ENCODE data around the gene DEPDC1. TPM values are rescaled to one million over a fixed set of nuclear protein-coding genes. Genes with fewer than 3 reads are reported as not detected.

Gene DEPDC1
- total RNA-seq, 1 donor from 2014 or later, result 19.9 TPM

GRCh38 chr1:68460935-68461334 is 35.9 kb downstream of the DEPDC1 start:
- Mint-ChIP-seq H3K36me3 (ENCODE audit: low read depth) (no peaks in the 10 kb centered on the region), H3K27ac (no peak overlapping the region), H3K9me3 (no peaks in the 10 kb centered on the region), H3K4me1 (ENCODE audit: low read depth) (no peaks in the 10 kb centered on the region), H3K27me3 (ENCODE audit: low read depth) (peaks cover 4% of the 10 kb centered on the region), H3K4me3 (ENCODE audit: low read depth) (no peak overlapping the region)
- DNase-seq (ENCODE audit: low spot score), result no peak
- intact Hi-C loops (cut with micrococcal nuclease), result no loop called here

- no peaks in the 10 kb centered on the region for H3K4me1 Mint-ChIP-seq (ENCODE audit: low read depth)
- H3K4me3 Mint-ChIP-seq (ENCODE audit: low read depth), result no peak overlapping the region
- H3K27ac Mint-ChIP-seq, result no peak overlapping the region
- H3K36me3 Mint-ChIP-seq (ENCODE audit: low read depth), result no peaks in the 10 kb centered on the region
- intact Hi-C loops (cut with micrococcal nuclease), result no loop called here
- DNase-seq (ENCODE audit: low spot score), result no peak
- H3K9me3 Mint-ChIP-seq, result no peaks in the 10 kb centered on the region
- H3K27me3 Mint-ChIP-seq (ENCODE audit: low read depth), result peaks cover 4% of the 10 kb centered on the region
Measured at GRCh38 chr1:68459796-68460195, 37.1 kb downstream of the DEPDC1 start.

DNA sequence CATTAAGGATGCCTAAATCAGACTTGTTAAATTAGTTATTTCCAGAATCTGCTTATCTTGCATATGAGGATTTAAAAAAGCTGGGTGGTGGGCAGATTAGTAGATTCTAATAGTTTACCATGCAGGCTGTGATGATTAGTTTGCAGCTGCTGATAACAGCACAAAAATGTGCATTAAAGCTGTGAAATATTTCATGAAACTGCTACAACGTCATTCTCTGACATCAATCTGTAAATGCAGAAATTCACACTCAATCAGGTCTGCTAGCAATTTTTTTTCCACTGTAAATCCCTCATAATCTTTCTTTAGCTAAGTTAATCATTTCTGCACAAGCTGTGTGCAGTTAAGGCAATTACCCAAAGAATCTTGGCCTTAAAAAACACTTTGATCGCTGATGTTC is 37.8 kb downstream of the DEPDC1 start:
- intact Hi-C loops (cut with micrococcal nuclease), result no loop called here
- H3K27ac Mint-ChIP-seq, result no peak overlapping the region
- peaks cover 2% of the 10 kb centered on the region for H3K27me3 Mint-ChIP-seq (ENCODE audit: low read depth)
- no peaks in the 10 kb centered on the region for H3K36me3 Mint-ChIP-seq (ENCODE audit: low read depth)
- H3K4me1 Mint-ChIP-seq (ENCODE audit: low read depth), result no peaks in the 10 kb centered on the region
- no peak for DNase-seq (ENCODE audit: low spot score)
- no peak overlapping the region for H3K4me3 Mint-ChIP-seq (ENCODE audit: low read depth)
- no peaks in the 10 kb centered on the region for H3K9me3 Mint-ChIP-seq

GRCh38 chr1:68456202-68456601 is 40.7 kb downstream of the DEPDC1 start:
- intact Hi-C loops (cut with micrococcal nuclease), result no loop called here
- Mint-ChIP-seq H3K9me3 (no peaks in the 10 kb centered on the region), H3K27ac (no peak overlapping the region), H3K27me3 (ENCODE audit: low read depth) (peaks cover 3% of the 10 kb centered on the region), H3K36me3 (ENCODE audit: low read depth) (no peaks in the 10 kb centered on the region), H3K4me3 (ENCODE audit: low read depth) (no peak overlapping the region), H3K4me1 (ENCODE audit: low read depth) (no peaks in the 10 kb centered on the region)
- no peak for DNase-seq (ENCODE audit: low spot score)

DNA sequence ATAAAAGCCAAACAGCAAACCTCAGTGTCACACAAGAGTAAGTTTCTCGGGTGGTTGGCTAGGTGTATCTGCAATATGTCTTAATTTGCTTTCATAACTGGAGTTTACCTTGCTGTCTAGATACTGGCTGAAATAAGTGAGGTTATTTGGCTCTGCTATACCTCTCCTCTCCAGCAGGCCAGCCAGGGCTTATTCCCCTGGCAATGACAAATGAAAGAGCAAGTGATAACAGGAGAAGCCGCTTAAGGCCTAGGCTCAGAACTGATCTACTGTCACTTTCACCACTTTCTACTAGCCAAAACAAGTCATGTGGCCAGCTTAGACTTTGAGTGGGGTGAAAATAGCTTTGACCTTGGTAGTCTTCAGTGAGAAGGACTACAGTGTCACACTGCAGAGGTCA is 42.3 kb downstream of the DEPDC1 start:
- H3K4me3 Mint-ChIP-seq (ENCODE audit: low read depth), result no peak overlapping the region
- no peak overlapping the region for H3K27ac Mint-ChIP-seq
- no peak for DNase-seq (ENCODE audit: low spot score)
- no peaks in the 10 kb centered on the region for H3K36me3 Mint-ChIP-seq (ENCODE audit: low read depth)
- no peaks in the 10 kb centered on the region for H3K4me1 Mint-ChIP-seq (ENCODE audit: low read depth)
- no peaks in the 10 kb centered on the region for H3K9me3 Mint-ChIP-seq
- peaks cover 3% of the 10 kb centered on the region for H3K27me3 Mint-ChIP-seq (ENCODE audit: low read depth)
- intact Hi-C loops (cut with micrococcal nuclease), result no loop called here

DNA sequence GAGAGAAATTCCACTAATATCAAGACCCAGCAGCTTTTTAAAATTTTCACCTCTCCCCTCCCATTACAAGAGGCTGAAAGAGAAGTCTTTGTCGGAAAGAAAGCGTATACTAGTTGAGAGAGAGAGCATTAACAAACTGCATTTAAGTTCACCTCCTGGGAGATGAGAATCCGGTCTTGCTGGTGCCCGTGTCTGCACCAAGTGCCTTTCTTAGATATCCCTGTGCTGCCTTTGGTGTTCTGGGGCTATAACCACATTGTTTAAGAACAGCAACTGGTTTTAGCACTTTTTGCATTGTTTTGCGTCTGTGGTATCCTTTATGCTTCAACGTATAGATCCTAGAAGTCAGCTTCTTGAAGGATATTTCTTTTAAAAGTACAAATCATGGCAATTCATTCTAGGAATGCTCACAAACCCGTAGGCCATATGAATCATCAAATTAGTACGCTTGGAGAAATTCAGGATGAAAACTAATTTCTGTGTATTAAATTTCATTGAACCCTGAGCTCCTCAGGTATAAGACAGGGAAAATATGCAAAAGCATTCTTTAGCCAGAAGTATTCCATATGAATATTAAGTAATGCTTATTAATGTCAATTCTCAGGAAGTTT is 43.7 kb downstream of the DEPDC1 start:
- Mint-ChIP-seq H3K9me3 (no peaks in the 10 kb centered on the region), H3K4me3 (ENCODE audit: low read depth) (no peak overlapping the region), H3K4me1 (ENCODE audit: low read depth) (no peaks in the 10 kb centered on the region), H3K27ac (no peak overlapping the region), H3K27me3 (ENCODE audit: low read depth) (peaks cover 3% of the 10 kb centered on the region), H3K36me3 (ENCODE audit: low read depth) (no peaks in the 10 kb centered on the region)
- intact Hi-C loops (cut with micrococcal nuclease), result no loop called here
- no peak for DNase-seq (ENCODE audit: low spot score)

GRCh38 chr1:68449901-68450300 is 47.0 kb downstream of the DEPDC1 start, which contains the start of gene RPE65:
RPE65 (minus strand) TSS chr1:68449954; CDS start chr1:68449905, 49 bp downstream.
- intact Hi-C loops (cut with micrococcal nuclease), result loop anchor here (10.0 kb wide), 1 partner anchor 85 kb away; no protein-coding TSS in a partner anchor
- no peaks in the 10 kb centered on the region for H3K9me3 Mint-ChIP-seq
- H3K27me3 Mint-ChIP-seq (ENCODE audit: low read depth), result peaks cover 1% of the 10 kb centered on the region
- no peaks in the 10 kb centered on the region for H3K36me3 Mint-ChIP-seq (ENCODE audit: low read depth)
- H3K4me1 Mint-ChIP-seq (ENCODE audit: low read depth), result no peaks in the 10 kb centered on the region
- H3K27ac Mint-ChIP-seq, result no peak within 1 kb of the TSS
- H3K4me3 Mint-ChIP-seq (ENCODE audit: low read depth), result no peak within 1 kb of the TSS
- DNase-seq (ENCODE audit: low spot score), result no peak

DNA sequence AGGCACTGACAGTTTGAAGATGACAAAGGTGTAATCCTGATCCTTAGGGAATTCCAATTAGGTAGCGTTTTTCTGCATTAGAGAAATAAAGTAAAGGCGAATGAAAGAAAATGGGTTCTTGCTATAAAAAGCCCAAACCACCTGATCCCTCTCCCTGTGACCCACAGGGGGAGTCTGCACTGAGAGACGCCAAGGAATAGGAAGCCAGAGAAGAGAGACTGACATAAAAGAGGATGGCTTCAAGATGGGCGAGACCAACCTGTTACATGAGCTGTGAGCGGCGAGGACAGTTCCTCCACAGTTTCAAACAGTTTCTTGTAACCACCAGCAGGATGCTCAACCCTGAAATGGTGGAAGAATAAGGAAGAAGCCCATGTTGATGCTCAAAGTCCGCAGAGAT is 48.5 kb downstream of the DEPDC1 start:
- no peaks in the 10 kb centered on the region for H3K36me3 Mint-ChIP-seq (ENCODE audit: low read depth)
- no peaks in the 10 kb centered on the region for H3K9me3 Mint-ChIP-seq
- H3K27ac Mint-ChIP-seq, result no peak overlapping the region
- DNase-seq (ENCODE audit: low spot score), result no peak
- no peak overlapping the region for H3K4me3 Mint-ChIP-seq (ENCODE audit: low read depth)
- intact Hi-C loops (cut with micrococcal nuclease), result loop anchor here (10.0 kb wide), 1 partner anchor 84 kb away; no protein-coding TSS in a partner anchor
- H3K27me3 Mint-ChIP-seq (ENCODE audit: low read depth), result no peaks in the 10 kb centered on the region
- peaks cover 1% of the 10 kb centered on the region for H3K4me1 Mint-ChIP-seq (ENCODE audit: low read depth)

GRCh38 chr1:68445709-68446108 is 51.2 kb downstream of the DEPDC1 start:
- Mint-ChIP-seq H3K27me3 (ENCODE audit: low read depth) (no peaks in the 10 kb centered on the region), H3K9me3 (no peaks in the 10 kb centered on the region), H3K4me3 (ENCODE audit: low read depth) (no peak overlapping the region)

DNA sequence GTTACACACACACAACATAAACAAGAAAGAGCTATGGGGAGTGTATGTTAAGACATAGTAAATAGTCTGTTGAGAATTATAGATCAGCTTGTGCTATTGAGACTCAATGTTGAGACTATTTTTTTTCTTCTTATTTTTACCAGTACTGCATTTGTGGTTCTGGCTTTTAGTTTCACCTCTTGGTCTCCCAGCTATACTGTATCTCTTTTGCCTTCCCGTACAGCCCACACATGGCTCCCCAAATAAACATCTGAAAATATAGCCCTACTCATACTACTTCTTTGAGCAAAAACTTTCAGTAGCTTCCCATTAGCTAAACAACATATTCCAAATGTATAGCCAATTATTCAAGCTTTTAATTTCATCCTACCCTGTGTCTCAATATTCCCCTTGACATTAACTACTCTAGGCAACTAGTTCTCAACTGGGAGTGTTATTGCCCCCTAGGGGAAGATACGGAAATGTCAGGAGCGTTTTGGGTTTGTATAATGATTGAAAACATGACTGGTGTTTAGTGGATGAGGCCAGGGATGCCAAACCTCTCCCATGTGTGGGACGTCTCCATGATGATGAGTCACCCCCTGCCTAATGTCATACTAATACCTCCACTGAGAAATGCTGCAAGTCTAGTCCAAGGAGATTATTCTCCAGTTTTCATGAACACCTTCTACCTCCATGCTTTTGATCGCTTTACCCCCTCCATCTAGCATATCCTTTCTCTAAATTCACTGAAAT is 53.9 kb downstream of the DEPDC1 start:
- Mint-ChIP-seq H3K27me3 (ENCODE audit: low read depth) (no peaks in the 10 kb centered on the region), H3K36me3 (ENCODE audit: low read depth) (no peaks in the 10 kb centered on the region), H3K4me1 (ENCODE audit: low read depth) (peaks cover 2% of the 10 kb centered on the region), H3K9me3 (no peaks in the 10 kb centered on the region), H3K27ac (no peak overlapping the region), H3K4me3 (ENCODE audit: low read depth) (no peak overlapping the region)
- intact Hi-C loops (cut with micrococcal nuclease), result loop anchor here (2.0 to 10.0 kb wide), 2 partner anchors 78 to 326 kb away; no protein-coding TSS in a partner anchor
- no peak for DNase-seq (ENCODE audit: low spot score)

More at GRCh38 chr1:68445709-68446108, 51.2 kb downstream of the DEPDC1 start:
- Mint-ChIP-seq H3K4me1 (ENCODE audit: low read depth) (peaks cover 2% of the 10 kb centered on the region), H3K36me3 (ENCODE audit: low read depth) (no peaks in the 10 kb centered on the region), H3K27ac (no peak overlapping the region)
- DNase-seq (ENCODE audit: low spot score), result no peak
- intact Hi-C loops (cut with micrococcal nuclease), result loop anchor here (10.0 kb wide), 1 partner anchor 81 kb away; no protein-coding TSS in a partner anchor

GRCh38 chr1:68442006-68442405 is 54.9 kb downstream of the DEPDC1 start:
- intact Hi-C loops (cut with micrococcal nuclease), result loop anchor here (2.0 to 10.0 kb wide), 2 partner anchors 77 to 325 kb away; no protein-coding TSS in a partner anchor
- Mint-ChIP-seq H3K27ac (no peak overlapping the region), H3K9me3 (no peaks in the 10 kb centered on the region), H3K27me3 (ENCODE audit: low read depth) (no peaks in the 10 kb centered on the region), H3K4me1 (ENCODE audit: low read depth) (peaks cover 2% of the 10 kb centered on the region), H3K36me3 (ENCODE audit: low read depth) (no peaks in the 10 kb centered on the region), H3K4me3 (ENCODE audit: low read depth) (no peak overlapping the region)
- no peak for DNase-seq (ENCODE audit: low spot score)

GRCh38 chr1:68438310-68438709 is 58.6 kb downstream of the DEPDC1 start:
- intact Hi-C loops (cut with micrococcal nuclease), result no loop called here
- no peak for DNase-seq (ENCODE audit: low spot score)
- Mint-ChIP-seq H3K9me3 (no peaks in the 10 kb centered on the region), H3K4me3 (ENCODE audit: low read depth) (no peak overlapping the region), H3K27me3 (ENCODE audit: low read depth) (no peaks in the 10 kb centered on the region), H3K27ac (no peak overlapping the region), H3K4me1 (ENCODE audit: low read depth) (no peaks in the 10 kb centered on the region), H3K36me3 (ENCODE audit: low read depth) (no peaks in the 10 kb centered on the region)

DNA sequence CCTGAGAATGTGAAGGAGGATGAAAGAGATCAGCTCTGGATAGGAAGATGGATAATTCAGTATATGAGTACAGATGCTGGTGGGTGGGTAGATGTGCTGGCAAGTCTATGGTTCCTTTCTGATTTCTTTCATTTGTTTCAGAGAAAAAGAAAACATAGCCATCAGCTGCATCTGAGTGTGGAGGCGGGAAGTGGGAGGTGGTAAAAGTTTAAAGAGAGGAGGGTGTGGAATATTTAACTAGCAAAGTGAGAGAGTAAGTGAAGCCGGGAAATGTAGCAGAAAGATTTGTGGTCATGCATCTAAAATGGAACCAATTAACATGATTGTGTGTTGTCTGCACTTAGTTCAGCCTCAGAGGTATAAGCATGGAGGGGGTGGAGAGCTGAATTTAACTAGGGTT is 63.5 kb downstream of the DEPDC1 start:
- DNase-seq (ENCODE audit: low spot score), result no peak
- H3K9me3 Mint-ChIP-seq, result no peaks in the 10 kb centered on the region
- intact Hi-C loops (cut with micrococcal nuclease), result no loop called here
- no peaks in the 10 kb centered on the region for H3K27me3 Mint-ChIP-seq (ENCODE audit: low read depth)
- H3K27ac Mint-ChIP-seq, result no peak overlapping the region
- H3K4me1 Mint-ChIP-seq (ENCODE audit: low read depth), result no peaks in the 10 kb centered on the region
- H3K36me3 Mint-ChIP-seq (ENCODE audit: low read depth), result no peaks in the 10 kb centered on the region
- no peak overlapping the region for H3K4me3 Mint-ChIP-seq (ENCODE audit: low read depth)

Data from activated T-helper 2 cell treated with anti-CD3 and anti-CD28 coated beads, Interferon-gamma antibody, Interleukin-2, Interleukin-4, amounts not matched to agents 10 μg/mL and 5 μg/mL and 100 μg/mL, durations not matched to agents 14 hours and 24 hours and 36 hours (primary cell).